ENCODE measurements around the gene SQSTM1. TPM values are rescaled to one million over a fixed set of nuclear protein-coding genes. Genes with fewer than 3 reads are reported as not detected.
A peak's percentile ranks its signal among the peaks of the same experiment; 100 is the strongest.

Gene SQSTM1
- total and polyA plus RNA-seq, 9 of the 15 experiments (the other 6 are each of a cell fraction or from before 2014, with no cell fraction given): 5.6 to 148 (median 64.0) TPM

GRCh38 chr5:179821298-179822058 is 773 bp downstream of the SQSTM1 start (continued):
- TF ChIP-seq PTBP1 (IDR thresholded peaks at IDR 0.05; ENCODE audit: low read depth, low read length) (no peak), BRF1 (IDR thresholded peaks at IDR 0.05; ENCODE audit: borderline replicate concordance, extremely low read depth, insufficient read length) (no peak), KAT7 (CRISPR knock-in tag; IDR thresholded peaks at IDR 0.05; ENCODE audit: borderline replicate concordance) (peak; percentile 96), ZBTB5 (IDR thresholded peaks at IDR 0.05) (no peak), KHSRP (IDR thresholded peaks at IDR 0.05) (no peak), ZNF23 (CRISPR knock-in tag; IDR thresholded peaks at IDR 0.05) (no peak), DACH1 (IDR thresholded peaks at IDR 0.05; ENCODE audit: partially characterized antibody) (no peak), NR0B1 (IDR thresholded peaks at IDR 0.05; ENCODE audit: partially characterized antibody) (no peak), EGR1 (conservative IDR thresholded peaks at IDR 0.05) (peak; percentile 39; the same call in 1 of the 2 replicates), ZNF592 (IDR thresholded peaks at IDR 0.05) (no peak), ZNF217 (CRISPR knock-in tag; IDR thresholded peaks at IDR 0.05) (no peak), FOXA3 (CRISPR knock-in tag; conservative IDR thresholded peaks at IDR 0.05 in 1 of 2, IDR thresholded peaks at IDR 0.05 in 1 of 2) (peak; percentile 33 to 94; a peak in 3 of 4 replicates), HMGN3 (IDR thresholded peaks at IDR 0.05; ENCODE audit: borderline replicate concordance, extremely low read depth, insufficient read length, low read depth, low read length) (peak; percentile 97), ATF2 (CRISPR knock-in tag; IDR thresholded peaks at IDR 0.05) (no peak), RBM22 (IDR thresholded peaks at IDR 0.05; ENCODE audit: low read depth, low read length, poor library complexity, severe bottlenecking) (peak; percentile 60)

Data from K562 (cell line).